ENCODE results near the gene UNG. TPM values are rescaled to one million over a fixed set of nuclear protein-coding genes. Genes with fewer than 3 reads are reported as not detected.
"Not testable (repeated sequence)": the region's sequence is repeated elsewhere in the genome, so short reads cannot be mapped to it uniquely, and the experiment has no call there.

Gene UNG
- total RNA-seq = 10 to 100 TPM; 17.2 to 17.8 TPM
- polyA plus RNA-seq = 10 to 100 TPM; 11.8 to 12.5 TPM
- long read RNA-seq, donor 1, transcript UNG-202 (6 exons, 2,130 nt) = major isoform, 17 of 24 reads
- long read RNA-seq, donor 1, transcript UNG-201 (7 exons, 2,071 nt) = minor isoform, 7 of 24 reads
- long read RNA-seq, donor 1, partial matches to known transcripts = 0 of 24 reads
- long read RNA-seq, donor 1, other reads (novel, unspliced or antisense) = 0 of 24 reads
- long read RNA-seq, donor 2, partial matches to known transcripts = 0 of 4 reads
- long read RNA-seq, donor 2, other reads (novel, unspliced or antisense) = 0 of 4 reads
- long read RNA-seq, donor 3, transcript UNG-202 (6 exons, 2,130 nt) = major isoform, 7 of 18 reads
- long read RNA-seq, donor 3, partial matches to known transcripts = 7 of 18 reads
- long read RNA-seq, donor 3, other reads (novel, unspliced or antisense) = 0 of 18 reads
- long read RNA-seq, donor 4, partial matches to known transcripts = 0 of 5 reads
- long read RNA-seq, donor 4, other reads (novel, unspliced or antisense) = 0 of 5 reads
- long read RNA-seq, donor 5, transcript UNG-202 (6 exons, 2,130 nt) = major isoform, 19 of 32 reads
- long read RNA-seq, donor 5, transcript UNG-201 (7 exons, 2,071 nt) = minor isoform, 7 of 32 reads
- long read RNA-seq, donor 5, partial matches to known transcripts = 6 of 32 reads
- long read RNA-seq, donor 5, other reads (novel, unspliced or antisense) = 0 of 32 reads

- Histone ChIP-seq H3K27me3 (ENCODE audit: control insufficient read depth in 3 of 3, insufficient read depth in 3 of 3, low read length in 2 of 3) (no peaks in the 10 kb centered on the region), H3K4me3 (peak within 1 kb of the TSS; percentile 66), H3K27ac (ENCODE audit: low read depth in 1 of 2, low read length in 1 of 2) (peak within 1 kb of the TSS; percentile 71 to 87), H3K36me3 (ENCODE audit: control insufficient read depth in 4 of 4, insufficient read depth in 4 of 4, low read length in 4 of 4) (peaks cover 2 to 23% (median 11%) of the 10 kb centered on the region in 4 donors), H3K9ac (ENCODE audit: insufficient read depth in 1 of 2, low read length in 2 of 2) (peak within 1 kb of the TSS; percentile 80 to 84), H3K9me3 (ENCODE audit: control insufficient read depth in 4 of 4, insufficient read depth in 3 of 4, low read length in 3 of 4) (no peaks in the 10 kb centered on the region), H3K4me1 (ENCODE audit: control insufficient read depth in 5 of 5, insufficient read depth in 5 of 5, low read length in 5 of 5) (peaks cover 0 to 21% (median 7%) of the 10 kb centered on the region in 5 donors)
- TF ChIP-seq, protein P1, sequence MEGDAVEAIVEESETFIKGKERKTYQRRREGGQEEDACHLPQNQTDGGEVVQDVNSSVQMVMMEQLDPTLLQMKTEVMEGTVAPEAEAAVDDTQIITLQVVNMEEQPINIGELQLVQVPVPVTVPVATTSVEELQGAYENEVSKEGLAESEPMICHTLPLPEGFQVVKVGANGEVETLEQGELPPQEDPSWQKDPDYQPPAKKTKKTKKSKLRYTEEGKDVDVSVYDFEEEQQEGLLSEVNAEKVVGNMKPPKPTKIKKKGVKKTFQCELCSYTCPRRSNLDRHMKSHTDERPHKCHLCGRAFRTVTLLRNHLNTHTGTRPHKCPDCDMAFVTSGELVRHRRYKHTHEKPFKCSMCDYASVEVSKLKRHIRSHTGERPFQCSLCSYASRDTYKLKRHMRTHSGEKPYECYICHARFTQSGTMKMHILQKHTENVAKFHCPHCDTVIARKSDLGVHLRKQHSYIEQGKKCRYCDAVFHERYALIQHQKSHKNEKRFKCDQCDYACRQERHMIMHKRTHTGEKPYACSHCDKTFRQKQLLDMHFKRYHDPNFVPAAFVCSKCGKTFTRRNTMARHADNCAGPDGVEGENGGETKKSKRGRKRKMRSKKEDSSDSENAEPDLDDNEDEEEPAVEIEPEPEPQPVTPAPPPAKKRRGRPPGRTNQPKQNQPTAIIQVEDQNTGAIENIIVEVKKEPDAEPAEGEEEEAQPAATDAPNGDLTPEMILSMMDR (IDR thresholded peaks at IDR 0.05; ENCODE audit: control extremely low read depth, extremely low read depth) = no peak
- ATAC-seq (ENCODE audit: insufficient read depth, low FRiP score) (peak; percentile 95), DNase-seq (peak; percentile 98 to 99 (median 98))
- 1% methylated on average over 58 to 71 of the region's 71 CpGs for WGBS, 2 donors
Measured at GRCh38 chr12:109097435-109098182, at the start of gene UNG. Gene UNG (plus strand): TSS chr12:109097597. CDS start chr12:109097680, 83 bp downstream.

GRCh38 chr12:109048706-109049105, 48.7 kb upstream of the UNG start:
- DNase-seq; H3K27me3 ChIP-seq (ENCODE audit: control insufficient read depth in 3 of 3, insufficient read depth in 3 of 3, low read length in 2 of 3); ATAC-seq (ENCODE audit: insufficient read depth, low FRiP score); H3K36me3 ChIP-seq (ENCODE audit: control insufficient read depth in 4 of 4, insufficient read depth in 4 of 4, low read length in 4 of 4); H3K4me3 ChIP-seq; H3K27ac ChIP-seq (ENCODE audit: low read depth in 1 of 2, low read length in 1 of 2); H3K9me3 ChIP-seq (ENCODE audit: control insufficient read depth in 4 of 4, insufficient read depth in 3 of 4, low read length in 3 of 4); H3K9ac ChIP-seq (ENCODE audit: insufficient read depth in 1 of 2, low read length in 2 of 2); H3K4me1 ChIP-seq (ENCODE audit: control insufficient read depth in 5 of 5, insufficient read depth in 5 of 5, low read length in 5 of 5): not testable (repeated sequence)
- WGBS, 2 donors = 60 to 65% methylated on average over 3 of the region's 3 CpGs

DNA sequence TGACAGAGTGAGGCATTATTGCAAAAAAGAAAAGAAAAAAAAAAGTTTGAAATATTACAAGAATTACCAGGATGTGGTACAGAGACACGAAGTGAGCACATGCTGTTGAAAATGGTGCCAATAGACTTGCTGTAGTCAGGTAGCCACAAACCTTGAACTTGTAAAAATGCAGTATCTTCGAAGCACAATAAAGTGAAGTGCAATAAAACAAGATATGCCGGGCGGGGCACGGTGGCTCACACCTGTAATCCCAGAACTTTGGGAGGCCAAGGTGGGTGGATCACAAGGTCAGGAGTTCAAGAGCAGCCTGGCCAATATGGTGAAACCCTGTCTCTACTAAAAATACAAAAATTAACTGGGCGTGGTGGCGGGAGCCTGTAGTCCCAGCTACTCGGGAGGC, 47.6 kb upstream of the UNG start:
- WGBS, 2 donors = 79 to 86% methylated on average over 8 of the region's 8 CpGs
- peaks cover 0 to 11% (median 5%) of the 10 kb centered on the region in 5 donors for H3K4me1 ChIP-seq (ENCODE audit: control insufficient read depth in 5 of 5, insufficient read depth in 5 of 5, low read length in 5 of 5)
- H3K27ac ChIP-seq (ENCODE audit: low read depth in 1 of 2, low read length in 1 of 2); ATAC-seq (ENCODE audit: insufficient read depth, low FRiP score); H3K4me3 ChIP-seq; H3K27me3 ChIP-seq (ENCODE audit: control insufficient read depth in 3 of 3, insufficient read depth in 3 of 3, low read length in 2 of 3); H3K9me3 ChIP-seq (ENCODE audit: control insufficient read depth in 4 of 4, insufficient read depth in 3 of 4, low read length in 3 of 4); H3K36me3 ChIP-seq (ENCODE audit: control insufficient read depth in 4 of 4, insufficient read depth in 4 of 4, low read length in 4 of 4); DNase-seq; H3K9ac ChIP-seq (ENCODE audit: insufficient read depth in 1 of 2, low read length in 2 of 2): not testable (repeated sequence)

GRCh38 chr12:109052097-109052413, 45.3 kb upstream of the UNG start:
- TF ChIP-seq, protein P1 (IDR thresholded peaks at IDR 0.05; ENCODE audit: control extremely low read depth, extremely low read depth) = no peak
- H3K27ac ChIP-seq (ENCODE audit: low read depth in 1 of 2, low read length in 1 of 2) = peak overlapping the region; percentile 91 to 92
- H3K4me1 ChIP-seq (ENCODE audit: control insufficient read depth in 5 of 5, insufficient read depth in 5 of 5, low read length in 5 of 5) = peaks cover 0 to 11% (median 7%) of the 10 kb centered on the region in 5 donors
- H3K27me3 ChIP-seq (ENCODE audit: control insufficient read depth in 3 of 3, insufficient read depth in 3 of 3, low read length in 2 of 3) = no peaks in the 10 kb centered on the region
- peaks cover 0 to 3% (median 0%) of the 10 kb centered on the region in 4 donors for H3K36me3 ChIP-seq (ENCODE audit: control insufficient read depth in 4 of 4, insufficient read depth in 4 of 4, low read length in 4 of 4)
- H3K9me3 ChIP-seq (ENCODE audit: control insufficient read depth in 4 of 4, insufficient read depth in 3 of 4, low read length in 3 of 4) = no peaks in the 10 kb centered on the region
- 5 to 9% methylated on average over 6 of the region's 6 CpGs for WGBS, 2 donors
- H3K9ac ChIP-seq (ENCODE audit: insufficient read depth in 1 of 2, low read length in 2 of 2) = peak overlapping the region in 1 of 2 donors; percentile 34
- DNase-seq = no peak
- no peak for ATAC-seq (ENCODE audit: insufficient read depth, low FRiP score)
- H3K4me3 ChIP-seq = peak overlapping the region; percentile 86
